ENCODE data around the gene PBX3.

Gene PBX3

DNA sequence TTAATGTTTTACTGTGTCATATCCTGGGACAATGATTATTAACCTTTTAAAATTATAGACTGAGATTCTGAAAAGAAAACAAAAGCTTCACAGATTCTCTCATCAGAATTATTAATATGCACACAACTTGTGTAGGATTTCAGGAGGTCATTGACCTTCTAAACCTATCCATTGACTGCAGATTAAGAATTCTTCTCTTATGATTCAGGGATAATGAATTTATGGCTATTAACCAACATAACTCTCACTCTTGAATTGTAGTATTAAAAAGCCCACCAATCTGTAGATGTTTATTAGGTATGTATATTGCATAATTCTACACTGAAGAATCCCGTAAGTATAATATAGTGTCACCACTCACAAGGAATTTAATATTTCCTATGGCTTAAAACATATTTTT lies 179.8 kb downstream of the PBX3 start:
- DNase-seq (ENCODE audit: low spot score), result no peak
- TF ChIP-seq, protein P1, sequence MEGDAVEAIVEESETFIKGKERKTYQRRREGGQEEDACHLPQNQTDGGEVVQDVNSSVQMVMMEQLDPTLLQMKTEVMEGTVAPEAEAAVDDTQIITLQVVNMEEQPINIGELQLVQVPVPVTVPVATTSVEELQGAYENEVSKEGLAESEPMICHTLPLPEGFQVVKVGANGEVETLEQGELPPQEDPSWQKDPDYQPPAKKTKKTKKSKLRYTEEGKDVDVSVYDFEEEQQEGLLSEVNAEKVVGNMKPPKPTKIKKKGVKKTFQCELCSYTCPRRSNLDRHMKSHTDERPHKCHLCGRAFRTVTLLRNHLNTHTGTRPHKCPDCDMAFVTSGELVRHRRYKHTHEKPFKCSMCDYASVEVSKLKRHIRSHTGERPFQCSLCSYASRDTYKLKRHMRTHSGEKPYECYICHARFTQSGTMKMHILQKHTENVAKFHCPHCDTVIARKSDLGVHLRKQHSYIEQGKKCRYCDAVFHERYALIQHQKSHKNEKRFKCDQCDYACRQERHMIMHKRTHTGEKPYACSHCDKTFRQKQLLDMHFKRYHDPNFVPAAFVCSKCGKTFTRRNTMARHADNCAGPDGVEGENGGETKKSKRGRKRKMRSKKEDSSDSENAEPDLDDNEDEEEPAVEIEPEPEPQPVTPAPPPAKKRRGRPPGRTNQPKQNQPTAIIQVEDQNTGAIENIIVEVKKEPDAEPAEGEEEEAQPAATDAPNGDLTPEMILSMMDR (IDR thresholded peaks at IDR 0.05; ENCODE audit: extremely low read depth, missing control alignments), result no peak

DNA sequence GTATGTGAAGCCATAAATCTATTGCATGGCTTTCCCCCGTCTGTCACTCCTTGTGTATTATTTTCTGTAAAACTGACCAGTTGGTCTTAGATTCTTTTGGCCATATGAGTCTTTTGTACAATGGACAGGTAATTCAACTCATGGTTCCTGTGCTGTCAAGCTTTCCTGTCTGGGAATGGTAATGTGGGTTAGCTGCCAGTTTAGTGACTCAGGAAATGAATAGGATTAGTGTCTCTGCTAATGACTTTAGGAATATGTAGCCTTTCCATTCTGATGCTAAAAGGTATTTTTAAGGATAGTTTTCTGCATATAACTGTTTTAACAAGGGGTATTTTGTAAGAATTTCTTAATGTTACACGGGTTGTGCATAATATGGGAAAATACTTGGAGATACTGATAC lies 182.7 kb downstream of the PBX3 start:
- TF ChIP-seq, protein P1 (IDR thresholded peaks at IDR 0.05; ENCODE audit: extremely low read depth, missing control alignments), result no peak
- DNase-seq (ENCODE audit: low spot score), result no peak

DNA sequence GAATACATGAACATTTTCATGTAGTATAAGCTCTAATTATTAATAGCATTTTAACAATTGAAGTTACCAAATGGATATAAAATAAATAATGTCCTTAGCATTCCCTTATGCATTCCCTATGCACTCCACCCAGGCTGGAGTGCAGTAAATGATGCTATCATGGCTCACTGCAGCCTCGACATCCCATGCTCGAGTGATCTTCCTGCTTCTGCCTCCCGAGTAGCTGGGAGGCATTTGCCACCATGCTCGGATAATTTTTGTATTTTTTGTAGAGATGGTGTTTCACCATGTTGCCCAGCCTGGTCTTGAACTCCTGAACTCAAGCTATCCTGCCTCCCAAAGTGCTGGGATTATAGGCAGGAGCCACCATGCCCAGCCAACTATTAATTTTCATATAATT lies 184.0 kb downstream of the PBX3 start:
- DNase-seq (ENCODE audit: low spot score), result no peak
- TF ChIP-seq, protein P1 (IDR thresholded peaks at IDR 0.05; ENCODE audit: extremely low read depth, missing control alignments), result no peak

DNA sequence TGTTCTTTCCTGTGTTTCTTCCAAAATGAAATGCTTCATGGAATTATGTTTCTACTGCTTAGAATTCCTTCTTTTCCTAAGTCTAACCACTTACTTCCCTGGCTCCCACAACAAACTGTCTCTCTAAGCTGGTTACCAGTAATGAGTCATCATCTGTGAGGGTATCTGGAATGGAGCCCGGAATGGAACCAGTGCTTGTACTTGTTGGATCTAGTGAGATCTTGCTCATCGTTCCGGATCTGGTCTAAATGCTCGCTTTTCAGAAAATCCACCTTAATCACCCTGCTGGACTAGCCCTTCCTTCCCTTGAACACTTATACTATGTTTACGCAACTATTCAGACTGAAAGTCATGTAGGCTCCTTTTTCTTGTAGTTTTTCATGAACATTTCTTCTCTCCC lies 184.8 kb downstream of the PBX3 start:
- TF ChIP-seq, protein P1 (IDR thresholded peaks at IDR 0.05; ENCODE audit: extremely low read depth, missing control alignments), result no peak
- DNase-seq (ENCODE audit: low spot score), result no peak

DNA sequence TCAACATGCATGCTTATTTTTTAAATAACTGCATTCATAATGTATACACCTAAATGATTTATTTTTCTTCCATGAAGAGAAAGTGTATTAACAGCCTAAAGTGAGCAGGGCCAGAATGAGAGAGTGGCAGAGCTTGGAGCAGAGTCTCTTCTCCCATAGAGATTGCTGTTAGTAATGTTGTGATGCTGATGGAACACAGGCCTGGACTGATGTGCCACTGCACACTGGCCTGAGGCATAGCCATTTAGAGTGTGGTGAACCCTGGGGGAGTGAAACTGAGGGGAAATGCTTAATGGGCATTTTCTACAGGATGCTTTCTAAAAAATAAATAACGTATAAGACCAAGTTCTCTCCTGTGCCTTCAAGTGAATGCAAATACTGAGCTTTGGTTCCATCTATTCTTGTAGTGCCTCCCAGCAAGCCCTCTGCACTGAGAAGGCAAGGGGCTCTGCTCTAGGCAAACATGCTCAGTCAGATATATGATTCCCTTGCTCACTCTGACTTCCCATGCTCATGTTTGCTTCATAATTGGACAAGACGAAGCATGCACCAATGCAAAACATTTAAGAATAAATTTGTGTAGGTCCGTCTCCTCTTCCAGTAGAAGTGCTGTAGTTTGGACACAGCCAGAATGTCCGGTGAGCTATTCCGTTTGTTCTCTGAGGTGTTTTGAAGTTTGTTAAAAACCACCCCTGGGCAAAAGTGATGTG lies 185.7 kb downstream of the PBX3 start:
- no peak for DNase-seq (ENCODE audit: low spot score)
- TF ChIP-seq, protein P1 (IDR thresholded peaks at IDR 0.05; ENCODE audit: extremely low read depth, missing control alignments), result no peak

DNA sequence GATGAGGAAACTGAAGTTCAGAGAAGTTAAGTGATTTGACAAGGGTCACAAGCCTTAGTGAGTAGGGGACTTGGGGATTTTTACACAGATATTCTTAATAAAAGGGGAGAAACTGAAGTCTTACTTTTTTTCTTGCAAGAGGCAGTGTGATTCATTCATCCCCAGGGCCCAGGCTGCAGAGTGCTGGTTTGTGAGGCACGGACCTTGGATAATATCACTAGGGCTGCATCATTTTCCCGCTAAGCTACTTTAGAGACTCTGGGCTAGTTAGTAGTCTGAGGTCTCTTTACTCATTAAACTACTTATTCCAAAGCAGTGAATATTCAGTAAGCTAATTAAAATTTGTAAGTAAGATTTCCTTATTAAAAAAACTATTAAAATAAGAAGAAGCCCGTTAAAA lies 195.0 kb downstream of the PBX3 start:
- TF ChIP-seq, protein P1 (IDR thresholded peaks at IDR 0.05; ENCODE audit: extremely low read depth, missing control alignments), result no peak
- DNase-seq (ENCODE audit: low spot score), result no peak

DNA sequence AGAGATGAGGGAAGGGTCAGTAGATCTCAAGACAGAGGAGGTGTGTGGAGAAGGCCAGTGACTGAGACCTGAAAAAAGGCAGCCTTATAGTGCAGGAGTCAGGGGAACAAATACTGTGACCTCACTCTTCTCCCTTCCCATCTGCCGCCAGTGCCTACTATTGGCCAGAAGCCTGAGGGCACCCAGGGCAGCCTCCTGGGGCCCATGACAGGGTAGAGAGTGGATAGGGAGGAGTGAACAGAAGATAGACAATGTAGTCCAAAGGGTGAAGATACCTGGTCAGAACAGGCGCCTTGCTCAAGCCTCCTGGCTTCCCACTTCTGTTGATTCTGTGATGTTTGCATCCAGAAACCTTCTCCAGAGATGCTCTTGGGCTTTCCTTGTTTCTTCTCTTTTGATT lies 196.7 kb downstream of the PBX3 start:
- no peak for DNase-seq (ENCODE audit: low spot score)
- TF ChIP-seq, protein P1 (IDR thresholded peaks at IDR 0.05; ENCODE audit: extremely low read depth, missing control alignments), result no peak

Measured in GM20000 (cell line).